Gastrocnemius medialis (tissue), 4 donors: ENCODE data around the gene SRGAP1. TPM values are rescaled to one million over a fixed set of nuclear protein-coding genes. Genes with fewer than 3 reads are reported as not detected.

ENCODE experiments used
- ATAC-seq, 2 donors: fragments of 150-250 bp; one replicate each; pipeline ENCODE4 v1.9.1; 2016
- DNase-seq, 2 donors: peaks; one replicate each; pipeline ENCODE4 v3.0.0-alpha.2; 2019
- H3K27ac ChIP-seq, 4 donors: fragments of 200-600 bp; sonication (generic); 1 replicate in 1 of 4; 2 replicates in 3 of 4; pipeline ENCODE4 v1.5.1; 2016 to 2018; ENCODE audit warnings: mild to moderate bottlenecking in 2 of 4, moderate library complexity in 1 of 4
- H3K27me3 ChIP-seq, 3 donors: fragments of 200-600 bp; sonication (generic) in 2 of 3; 1 replicate in 1 of 3; 2 replicates in 2 of 3; pipeline versions ENCODE4 v1.5.1 to v1.6.0; 2016 to 2019; ENCODE audit warnings: mild to moderate bottlenecking in 1 of 3, moderate library complexity in 1 of 3
- H3K36me3 ChIP-seq, 2 donors: fragments of 200-600 bp; sonication (generic) in 1 of 2; one replicate each; pipeline ENCODE4 v1.5.1; 2017 to 2018
- H3K4me1 ChIP-seq, 2 donors: fragments of 200-600 bp; sonication (generic) in 1 of 2; one replicate each; pipeline ENCODE4 v1.5.1; 2016 to 2017; ENCODE audit warnings: mild to moderate bottlenecking in 2 of 2
- H3K4me3 ChIP-seq, 4 donors: fragments of 200-600 bp; sonication (generic) in 3 of 4; 1 replicate in 1 of 4; 2 replicates in 3 of 4; pipeline ENCODE4 v1.5.1; 2016 to 2019; ENCODE audit warnings: mild to moderate bottlenecking in 2 of 4
- H3K9me3 ChIP-seq, 3 donors: fragments of 200-600 bp; sonication (generic) in 2 of 3; 1 replicate in 1 of 3; 2 replicates in 2 of 3; pipeline ENCODE4 v1.5.1; 2016 to 2019
- CTCF ChIP-seq, 5 experiments: fragments of 450-650 bp in 3 of 5; fragments of 200-600 bp in 2 of 5; sonication (generic) in 2 of 5; IDR thresholded peaks in 4 of 5; conservative IDR thresholded peaks in 1 of 5; 1 replicate in 4 of 5; 2 replicates in 1 of 5; pipeline ENCODE4 v1.5.1; 2016 to 2019; ENCODE audit warnings: antibody characterized with exemption in 5 of 5, mild to moderate bottlenecking in 3 of 5, moderate library complexity in 3 of 5
- POLR2A ChIP-seq, 2 donors: fragments of 450-650 bp; IDR thresholded peaks; one replicate each; pipeline ENCODE4 v1.6.1; 2017; ENCODE audit warnings: antibody characterized with exemption in 2 of 2, mild to moderate bottlenecking in 2 of 2, moderate library complexity in 2 of 2
- in situ Hi-C, 4 donors: fragments of 200-750 bp; cut with MboI; loops; one replicate each; pipeline versions ENCODE4 v1.15.0 to v1.8.0; 2017; ENCODE audit warnings: low sequenced_read_pairs in 4 of 4
- intact Hi-C: fragments of 100-400 bp; cut with DNase I; formaldehyde crosslinking; loops from one replicate; pipeline ENCODE4 v1.15.1; 2023; ENCODE audit warnings: low total_unique reads
- total RNA-seq, 4 donors: library from RNA; depleted of rRNA; stranded (reverse); fragments of >200 nt; gene quantifications; one replicate each; pipeline versions ENCODE4 v1.1.0 to v1.2.3, GENCODE V29; 2016

Gene SRGAP1
- total RNA-seq, 4 donors from 2014 or later: 0.36 to 0.85 (median 0.66) TPM

GRCh38 chr12:64137117-64137516 is 292.6 kb downstream of the SRGAP1 start:
- H3K4me1 ChIP-seq: no peaks in the 10 kb centered on the region
- no peak for DNase-seq
- H3K27me3 ChIP-seq: no peaks in the 10 kb centered on the region
- intact Hi-C loops (no loop called here), in situ Hi-C loops (no loop called here)
- TF ChIP-seq CTCF (IDR thresholded peaks at IDR 0.05 in 4 of 5, conservative IDR thresholded peaks at IDR 0.05 in 1 of 5) (no peak), POLR2A (IDR thresholded peaks at IDR 0.05) (no peak)
- no peak overlapping the region for H3K4me3 ChIP-seq
- H3K36me3 ChIP-seq: no peaks in the 10 kb centered on the region
- H3K9me3 ChIP-seq: no peaks in the 10 kb centered on the region
- no peak for ATAC-seq
- H3K27ac ChIP-seq: no peak overlapping the region

DNA sequence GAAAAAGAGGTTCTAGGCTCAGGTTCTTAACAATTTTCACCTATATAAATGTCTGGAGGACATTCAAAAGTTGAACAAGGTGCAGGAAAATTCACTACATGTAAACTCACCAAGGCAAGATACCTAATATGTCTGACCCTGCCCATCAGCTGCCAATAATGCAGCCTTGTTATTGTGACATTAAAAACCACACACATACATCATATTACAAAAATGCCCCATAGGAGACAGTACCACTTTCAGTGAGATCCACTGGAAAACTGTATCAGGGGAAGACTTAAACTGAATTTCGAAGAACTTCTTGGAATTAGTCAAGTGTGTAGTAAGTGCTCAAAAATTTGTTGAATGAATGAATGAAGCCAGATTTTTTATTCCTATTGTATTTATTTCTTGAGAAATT is 294.5 kb downstream of the SRGAP1 start:
- Histone ChIP-seq H3K36me3 (no peaks in the 10 kb centered on the region), H3K27me3 (no peaks in the 10 kb centered on the region), H3K27ac (no peak overlapping the region), H3K9me3 (no peaks in the 10 kb centered on the region), H3K4me3 (no peak overlapping the region), H3K4me1 (no peaks in the 10 kb centered on the region)
- DNase-seq (no peak), ATAC-seq (no peak)
- intact Hi-C loops: no loop called here
- TF ChIP-seq CTCF (IDR thresholded peaks at IDR 0.05 in 4 of 5, conservative IDR thresholded peaks at IDR 0.05 in 1 of 5) (no peak), POLR2A (IDR thresholded peaks at IDR 0.05) (no peak)
- in situ Hi-C loops: no loop called here

DNA sequence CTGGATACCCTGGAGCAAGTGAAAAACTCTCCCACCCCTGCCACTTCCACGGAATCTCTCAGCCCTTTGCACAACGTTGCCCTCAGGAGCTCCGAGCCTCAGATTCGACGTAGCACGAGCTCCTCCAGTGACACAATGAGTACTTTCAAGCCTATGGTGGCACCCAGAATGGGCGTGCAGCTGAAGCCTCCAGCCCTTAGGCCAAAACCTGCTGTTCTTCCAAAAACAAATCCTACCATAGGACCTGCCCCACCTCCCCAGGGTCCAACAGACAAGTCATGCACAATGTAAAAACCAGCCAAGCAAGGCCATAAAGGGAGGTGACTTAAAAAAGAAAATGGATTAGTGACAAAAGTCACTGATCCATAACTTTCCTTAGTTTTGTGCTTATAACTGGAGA is 297.9 kb downstream of the SRGAP1 start:
- H3K36me3 ChIP-seq: no peaks in the 10 kb centered on the region
- no peak overlapping the region for H3K27ac ChIP-seq
- H3K27me3 ChIP-seq: no peaks in the 10 kb centered on the region
- no peaks in the 10 kb centered on the region for H3K9me3 ChIP-seq
- H3K4me3 ChIP-seq: no peak overlapping the region
- H3K4me1 ChIP-seq: no peaks in the 10 kb centered on the region
- intact Hi-C loops (no loop called here), in situ Hi-C loops (no loop called here)
- no peak for DNase-seq
- TF ChIP-seq POLR2A (IDR thresholded peaks at IDR 0.05): no peak
- TF ChIP-seq CTCF (IDR thresholded peaks at IDR 0.05 in 4 of 5, conservative IDR thresholded peaks at IDR 0.05 in 1 of 5): no peak
- ATAC-seq: no peak

DNA sequence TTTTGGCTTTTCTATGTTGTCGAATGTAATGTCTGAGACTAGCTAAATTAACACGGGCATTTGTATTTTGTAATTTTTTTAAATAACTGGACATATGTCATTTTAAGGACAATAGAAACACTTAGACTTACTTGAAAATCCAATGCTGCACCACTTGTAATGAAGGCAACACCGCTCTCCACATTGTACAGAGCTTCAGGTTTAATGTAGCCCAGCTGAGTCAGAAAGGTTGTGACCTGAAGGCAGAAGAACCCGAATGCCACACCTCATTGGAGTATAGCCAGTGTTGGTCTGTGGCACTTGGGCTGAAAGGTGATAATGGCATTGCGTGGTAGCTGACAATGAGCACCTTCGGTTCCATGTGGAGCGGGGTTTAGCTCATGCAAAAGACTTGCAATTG is 298.3 kb downstream of the SRGAP1 start:
- intact Hi-C loops: no loop called here
- Histone ChIP-seq H3K4me1 (no peaks in the 10 kb centered on the region), H3K4me3 (no peak overlapping the region), H3K27me3 (no peaks in the 10 kb centered on the region), H3K9me3 (no peaks in the 10 kb centered on the region), H3K36me3 (no peaks in the 10 kb centered on the region), H3K27ac (no peak overlapping the region)
- ATAC-seq: no peak
- in situ Hi-C loops: no loop called here
- no peak for TF ChIP-seq CTCF (IDR thresholded peaks at IDR 0.05 in 4 of 5, conservative IDR thresholded peaks at IDR 0.05 in 1 of 5)
- no peak for DNase-seq

DNA sequence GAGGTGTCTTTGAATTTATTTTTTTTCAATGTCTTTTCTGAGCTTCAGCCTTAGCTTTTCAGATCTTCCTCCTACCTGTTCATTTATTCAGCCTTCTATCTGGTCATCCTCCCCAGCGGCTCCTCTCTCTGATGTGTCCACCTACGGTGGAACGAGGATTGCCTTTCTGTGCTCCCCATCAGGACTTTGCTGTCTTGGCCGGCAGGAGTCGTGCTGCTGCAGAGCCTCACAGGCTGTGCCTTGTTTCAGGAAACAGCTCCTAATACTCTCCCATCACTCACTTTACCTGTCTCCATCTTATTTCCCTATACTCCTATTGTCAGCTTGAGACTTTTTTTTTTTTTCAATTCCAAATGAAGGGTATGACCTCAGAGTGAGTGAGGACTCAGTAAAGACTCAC is 300.7 kb downstream of the SRGAP1 start:
- no peaks in the 10 kb centered on the region for H3K36me3 ChIP-seq
- no peaks in the 10 kb centered on the region for H3K4me1 ChIP-seq
- intact Hi-C loops: no loop called here
- DNase-seq (no peak), ATAC-seq (no peak)
- H3K27me3 ChIP-seq: no peaks in the 10 kb centered on the region
- in situ Hi-C loops: no loop called here
- TF ChIP-seq CTCF (IDR thresholded peaks at IDR 0.05 in 4 of 5, conservative IDR thresholded peaks at IDR 0.05 in 1 of 5) (no peak), POLR2A (IDR thresholded peaks at IDR 0.05) (no peak)
- H3K4me3 ChIP-seq: no peak overlapping the region
- no peak overlapping the region for H3K27ac ChIP-seq
- H3K9me3 ChIP-seq: no peaks in the 10 kb centered on the region
